ENCODE data around the gene CCDC188. TPM values are rescaled to one million over a fixed set of nuclear protein-coding genes. Genes with fewer than 3 reads are reported as not detected.

Gene CCDC188
- total RNA-seq, 2 experiments from 2014 or later = not detected

GRCh38 chr22:20113551-20114310 is 37.1 kb downstream of the CCDC188 start:
- peaks cover 84% of the 10 kb centered on the region for H3K36me3 ChIP-seq (ENCODE audit: insufficient read depth, low read length)

DNA sequence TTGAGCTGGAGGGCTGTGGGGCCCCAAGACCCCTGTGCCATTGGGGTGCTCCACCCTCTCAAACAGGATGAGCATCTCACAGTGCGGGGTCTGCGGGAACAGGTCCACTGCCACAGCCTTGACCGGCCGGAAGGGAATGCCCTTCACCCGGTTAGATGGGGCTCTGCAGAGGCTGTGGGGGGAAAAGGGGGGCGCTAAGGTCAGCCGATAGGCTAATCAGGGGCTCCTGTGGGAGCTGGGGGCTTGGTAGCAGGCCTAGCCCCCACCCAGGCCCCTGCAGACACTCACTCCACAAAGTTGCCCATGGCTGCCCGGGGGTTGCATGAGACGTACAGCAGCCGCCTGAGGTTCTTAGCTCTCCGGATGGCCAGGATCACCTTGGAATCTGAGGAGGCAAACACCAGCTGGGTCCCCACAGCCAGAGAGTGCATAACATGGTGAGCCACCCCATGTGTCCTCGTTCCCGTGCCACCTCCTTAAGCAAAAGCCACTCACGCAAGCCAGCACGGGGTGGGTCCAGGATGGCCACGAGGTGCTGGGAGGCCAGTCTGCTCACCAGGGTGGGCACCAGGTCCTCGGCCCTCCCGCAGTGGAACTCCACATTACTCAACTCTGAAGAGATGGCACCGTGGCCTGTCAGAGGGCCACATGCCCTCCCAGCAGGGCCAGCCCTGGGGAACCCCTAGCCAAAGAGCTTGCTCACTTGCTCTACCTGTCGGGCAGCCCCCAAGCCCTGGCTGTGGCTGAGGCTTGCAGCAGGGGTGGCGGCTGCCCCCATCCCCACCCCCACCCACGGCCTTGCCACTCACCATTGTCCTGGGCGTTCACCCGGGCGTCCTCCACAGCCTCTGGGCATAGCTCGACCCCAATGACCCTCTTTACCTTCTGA is 38.0 kb downstream of the CCDC188 start:
- Histone ChIP-seq H3K4me3 (ENCODE audit: low read depth, low read length, poor library complexity, severe bottlenecking) (no peak overlapping the region), H3K9me2 (ENCODE audit: insufficient read depth, low read length) (no peaks in the 10 kb centered on the region), H3K9me3 (ENCODE audit: low read length) (no peaks in the 10 kb centered on the region), H3K4me1 (ENCODE audit: insufficient read depth, low read length, poor library complexity, severe bottlenecking) (peaks cover 32% of the 10 kb centered on the region), H3K27ac (ENCODE audit: low read depth, low read length, poor library complexity, severe bottlenecking) (peak overlapping the region; percentile 84), H2AFZ (ENCODE audit: low read length) (no peak overlapping the region), H3K79me2 (ENCODE audit: insufficient read depth, low read depth, low read length) (peaks cover 23% of the 10 kb centered on the region), H3K36me3 (ENCODE audit: insufficient read depth, low read length) (peaks cover 84% of the 10 kb centered on the region), H3K4me2 (ENCODE audit: low read length) (no peak overlapping the region), H4K20me1 (ENCODE audit: insufficient read depth, low read length) (no peaks in the 10 kb centered on the region)
- TF ChIP-seq CTCF (conservative IDR thresholded peaks at IDR 0.05; ENCODE audit: low read length) (no peak), EZH2phosphoT487 (IDR thresholded peaks at IDR 0.05; ENCODE audit: borderline replicate concordance, low read depth, low read length) (no peak)
- DNase-seq (ENCODE audit: low spot score) = no peak
- no TSS peak for BruUV-seq (replicated peaks)
- intact Hi-C loops (cut with micrococcal nuclease; ENCODE audit: unreplicated experiment) = no loop called here
- ChIA-PET CTCF (ENCODE audit: unreplicated experiment) (no interaction called here), POLR2A (no interaction called here)

More at GRCh38 chr22:20113551-20114310, 37.1 kb downstream of the CCDC188 start:
- no peaks in the 10 kb centered on the region for H3K9me2 ChIP-seq (ENCODE audit: insufficient read depth, low read length)
- TF ChIP-seq CTCF (conservative IDR thresholded peaks at IDR 0.05; ENCODE audit: low read length) = no peak
- TF ChIP-seq EZH2phosphoT487 (IDR thresholded peaks at IDR 0.05; ENCODE audit: borderline replicate concordance, low read depth, low read length) = no peak
- H3K9me3 ChIP-seq (ENCODE audit: low read length) = no peaks in the 10 kb centered on the region
- peaks cover 33% of the 10 kb centered on the region for H3K4me1 ChIP-seq (ENCODE audit: insufficient read depth, low read length, poor library complexity, severe bottlenecking)
- ChIA-PET POLR2A (no interaction called here), CTCF (ENCODE audit: unreplicated experiment) (no interaction called here)
- no peak overlapping the region for H3K4me3 ChIP-seq (ENCODE audit: low read depth, low read length, poor library complexity, severe bottlenecking)
- no peak overlapping the region for H2AFZ ChIP-seq (ENCODE audit: low read length)
- no TSS peak for BruUV-seq (replicated peaks)
- DNase-seq (ENCODE audit: low spot score) = no peak
- no peak overlapping the region for H3K4me2 ChIP-seq (ENCODE audit: low read length)
- H3K79me2 ChIP-seq (ENCODE audit: insufficient read depth, low read depth, low read length) = peaks cover 31% of the 10 kb centered on the region
- intact Hi-C loops (cut with micrococcal nuclease; ENCODE audit: unreplicated experiment) = no loop called here
- no peak overlapping the region for H3K27ac ChIP-seq (ENCODE audit: low read depth, low read length, poor library complexity, severe bottlenecking)
- H4K20me1 ChIP-seq (ENCODE audit: insufficient read depth, low read length) = no peaks in the 10 kb centered on the region

Measured in OCI-LY7 (cell line).